H7 (cell line): ENCODE results near the gene IFNGR1. TPM values are rescaled to one million over a fixed set of nuclear protein-coding genes. Genes with fewer than 3 reads are reported as not detected.
A peak's percentile ranks its signal among the peaks of the same experiment; 100 is the strongest.
"Not testable (repeated sequence)": the region's sequence is repeated elsewhere in the genome, so short reads cannot be mapped to it uniquely, and the experiment has no call there.

Experiments
- DNase-seq: peaks from one replicate; pipeline ENCODE4 v3.0.0; 2012
- H3K27me3 ChIP-seq: 2 replicates; pipeline ENCODE4 v1.6.0; 2011; ENCODE audit warnings: mild to moderate bottlenecking, low read length; ENCODE audit not compliant: control insufficient read depth, insufficient read depth
- H3K36me3 ChIP-seq: replicated peaks from 2 replicates; pipeline ENCODE4 v1.5.1; 2011; ENCODE audit warnings: low read length; ENCODE audit not compliant: control insufficient read depth, insufficient read depth
- H3K4me3 ChIP-seq: 2 replicates; pipeline ENCODE4 v1.5.1; 2011; ENCODE audit warnings: low read depth, mild to moderate bottlenecking, control low read depth, low read length, moderate library complexity; ENCODE audit not compliant: insufficient read depth
- total RNA-seq: library from RNA; depleted of rRNA; stranded (reverse); fragments of >200 nt; shearing (Covaris generic); gene quantifications from 2 replicates; pipeline ENCODE4 v1.2.3, GENCODE V29; 2014

The IFNGR1 gene
- total RNA-seq, 1 experiment from 2014 or later: 21.8 TPM

GRCh38 chr6:137227871-137228302 is 8.7 kb upstream of the IFNGR1 start:
- Histone ChIP-seq H3K36me3 (no peaks in the 10 kb centered on the region), H3K4me3 (no peak overlapping the region), H3K27me3 (no peaks in the 10 kb centered on the region)
- DNase-seq: no peak

- DNase-seq: no peak
- H3K36me3 ChIP-seq: no peaks in the 10 kb centered on the region
- H3K4me3 ChIP-seq: no peak overlapping the region
- no peaks in the 10 kb centered on the region for H3K27me3 ChIP-seq
Observed at GRCh38 chr6:137226697-137227096, 7.5 kb upstream of the IFNGR1 start.

GRCh38 chr6:137224799-137225198 is 5.6 kb upstream of the IFNGR1 start:
- Histone ChIP-seq H3K27me3 (no peaks in the 10 kb centered on the region), H3K4me3 (no peak overlapping the region), H3K36me3 (no peaks in the 10 kb centered on the region)
- DNase-seq: no peak

- Histone ChIP-seq H3K4me3 (no peak overlapping the region), H3K27me3 (no peaks in the 10 kb centered on the region), H3K36me3 (no peaks in the 10 kb centered on the region)
- DNase-seq: no peak
Observed at GRCh38 chr6:137223370-137224131, 4.4 kb upstream of the IFNGR1 start.

- Histone ChIP-seq H3K27me3 (no peaks in the 10 kb centered on the region), H3K36me3 (no peaks in the 10 kb centered on the region), H3K4me3 (no peak overlapping the region)
- DNase-seq: no peak
Observed at GRCh38 chr6:137222381-137222780, 3.2 kb upstream of the IFNGR1 start.

- no peak for DNase-seq
- H3K4me3 ChIP-seq: peak overlapping the region; percentile 87
- no peaks in the 10 kb centered on the region for H3K36me3 ChIP-seq
- no peaks in the 10 kb centered on the region for H3K27me3 ChIP-seq
Observed at GRCh38 chr6:137219664-137220252, 573 bp upstream of the IFNGR1 start.

GRCh38 chr6:137218473-137218916 is 690 bp downstream of the IFNGR1 start:
- peak overlapping the region; percentile 87 for H3K4me3 ChIP-seq
- no peaks in the 10 kb centered on the region for H3K36me3 ChIP-seq
- peak; percentile 8 for DNase-seq
- no peaks in the 10 kb centered on the region for H3K27me3 ChIP-seq

- H3K4me3 ChIP-seq: peak overlapping the region; percentile 87
- no peaks in the 10 kb centered on the region for H3K36me3 ChIP-seq
- no peak for DNase-seq
- H3K27me3 ChIP-seq: no peaks in the 10 kb centered on the region
Observed at GRCh38 chr6:137217801-137218472, 1.2 kb downstream of the IFNGR1 start.

GRCh38 chr6:137216875-137217553 is 2.2 kb downstream of the IFNGR1 start:
- H3K27me3 ChIP-seq: no peaks in the 10 kb centered on the region
- H3K36me3 ChIP-seq: no peaks in the 10 kb centered on the region
- H3K4me3 ChIP-seq: no peak overlapping the region
- DNase-seq: no peak

- no peak overlapping the region for H3K4me3 ChIP-seq
- no peaks in the 10 kb centered on the region for H3K27me3 ChIP-seq
- no peak for DNase-seq
- H3K36me3 ChIP-seq: no peaks in the 10 kb centered on the region
Observed at GRCh38 chr6:137216106-137216505, 3.1 kb downstream of the IFNGR1 start.

- H3K27me3 ChIP-seq, DNase-seq, H3K36me3 ChIP-seq, H3K4me3 ChIP-seq: not testable (repeated sequence)
Observed at GRCh38 chr6:137215630-137216029, 3.6 kb downstream of the IFNGR1 start.

GRCh38 chr6:137214931-137215330 is 4.3 kb downstream of the IFNGR1 start:
- no peaks in the 10 kb centered on the region for H3K36me3 ChIP-seq
- H3K27me3 ChIP-seq: no peaks in the 10 kb centered on the region
- no peak overlapping the region for H3K4me3 ChIP-seq
- no peak for DNase-seq

GRCh38 chr6:137213813-137214212 is 5.4 kb downstream of the IFNGR1 start:
- no peak for DNase-seq
- H3K36me3 ChIP-seq: no peaks in the 10 kb centered on the region
- no peak overlapping the region for H3K4me3 ChIP-seq
- no peaks in the 10 kb centered on the region for H3K27me3 ChIP-seq

- no peaks in the 10 kb centered on the region for H3K36me3 ChIP-seq
- no peak for DNase-seq
- H3K27me3 ChIP-seq: no peaks in the 10 kb centered on the region
- H3K4me3 ChIP-seq: no peak overlapping the region
Observed at GRCh38 chr6:137213331-137213740, 5.8 kb downstream of the IFNGR1 start.
